Activated T-cell treated with anti-CD3 and anti-CD28 coated beads, Interleukin-2, amount 50 U/mL, for 4 hours (primary cell): ENCODE results near the gene TRIP10. TPM values are rescaled to one million over a fixed set of nuclear protein-coding genes. Genes with fewer than 3 reads are reported as not detected.
"Not testable (repeated sequence)": the region's sequence is repeated elsewhere in the genome, so short reads cannot be mapped to it uniquely, and the experiment has no call there.

Experiments
- ATAC-seq, 2 donors: fragments of 200-7000 bp; cut with Tn5 transposase; one replicate each; pipeline ENCODE4 v1.10.0; 2021
- DNase-seq: peaks from one replicate; pipeline ENCODE4 v3.0.0-alpha.2; 2020
- H3K27me3 Mint-ChIP-seq: one replicate; pipeline ENCODE4 v1.8.0; 2021; ENCODE audit warnings: low read depth, mixed read lengths
- H3K36me3 Mint-ChIP-seq: one replicate; pipeline ENCODE4 v1.8.0; 2022; ENCODE audit warnings: mixed read lengths; ENCODE audit not compliant: insufficient read depth
- H3K4me1 Mint-ChIP-seq: one replicate; pipeline ENCODE4 v1.8.0; 2021; ENCODE audit warnings: low read depth, mixed read lengths
- H3K4me3 Mint-ChIP-seq: one replicate; pipeline ENCODE4 v1.8.0; 2021; ENCODE audit warnings: mild to moderate bottlenecking, moderate library complexity, mixed read lengths
- H3K9me3 Mint-ChIP-seq: one replicate; pipeline ENCODE4 v1.8.0; 2021; ENCODE audit warnings: mixed read lengths
- total RNA-seq, 3 donors: library from RNA; stranded (reverse); gene quantifications; one replicate each; pipeline ENCODE4 v1.2.1, GENCODE V29; 2021

Gene TRIP10
- total RNA-seq, 3 donors from 2014 or later = 31.8 to 40.2 (median 37.4) TPM

GRCh38 chr19:6771648-6772027, 32.2 kb downstream of the TRIP10 start:
- not testable (repeated sequence) for DNase-seq, H3K9me3 Mint-ChIP-seq, H3K27me3 Mint-ChIP-seq, ATAC-seq
- Mint-ChIP-seq H3K36me3 (peaks cover 16% of the 10 kb centered on the region), H3K4me1 (peaks cover 45% of the 10 kb centered on the region), H3K4me3 (peak overlapping the region; percentile 92)

GRCh38 chr19:6772028-6772865, 32.8 kb downstream of the TRIP10 start, which contains the start of gene VAV1:
Gene VAV1 (plus strand): TSS chr19:6772708. CDS start chr19:6772808, 100 bp downstream.
- peak; percentile 44 to 46 for ATAC-seq
- Mint-ChIP-seq H3K9me3 (no peaks in the 10 kb centered on the region), H3K4me1 (peaks cover 45% of the 10 kb centered on the region), H3K4me3 (peak within 1 kb of the TSS; percentile 92), H3K27me3 (no peaks in the 10 kb centered on the region), H3K36me3 (peaks cover 20% of the 10 kb centered on the region)
- DNase-seq = peak; percentile 81

GRCh38 chr19:6772866-6773322, 33.4 kb downstream of the TRIP10 start:
- H3K4me3 Mint-ChIP-seq = peak overlapping the region; percentile 92
- H3K27me3 Mint-ChIP-seq = no peaks in the 10 kb centered on the region
- no peak for DNase-seq
- peak in 1 of 2 donors; percentile 26 for ATAC-seq
- peaks cover 24% of the 10 kb centered on the region for H3K36me3 Mint-ChIP-seq
- H3K9me3 Mint-ChIP-seq = no peaks in the 10 kb centered on the region
- peaks cover 44% of the 10 kb centered on the region for H3K4me1 Mint-ChIP-seq

- no peaks in the 10 kb centered on the region for H3K9me3 Mint-ChIP-seq
- peak; percentile 69 to 72 for ATAC-seq
- peaks cover 44% of the 10 kb centered on the region for H3K4me1 Mint-ChIP-seq
- H3K4me3 Mint-ChIP-seq = peak overlapping the region; percentile 92
- no peaks in the 10 kb centered on the region for H3K27me3 Mint-ChIP-seq
- H3K36me3 Mint-ChIP-seq = peaks cover 24% of the 10 kb centered on the region
- peak; percentile 32 for DNase-seq
These were observed 33.9 kb downstream of the TRIP10 start for GRCh38 chr19:6773323-6773931.

GRCh38 chr19:6774821-6775707, 35.6 kb downstream of the TRIP10 start:
- Mint-ChIP-seq H3K36me3 (peaks cover 24% of the 10 kb centered on the region), H3K4me3 (peak overlapping the region; percentile 92), H3K9me3 (no peaks in the 10 kb centered on the region), H3K4me1 (peaks cover 51% of the 10 kb centered on the region), H3K27me3 (no peaks in the 10 kb centered on the region)
- ATAC-seq = no peak
- DNase-seq = no peak

- not testable (repeated sequence) for H3K9me3 Mint-ChIP-seq, H3K4me3 Mint-ChIP-seq, H3K27me3 Mint-ChIP-seq, ATAC-seq, DNase-seq
- peaks cover 27% of the 10 kb centered on the region for H3K36me3 Mint-ChIP-seq
- peaks cover 53% of the 10 kb centered on the region for H3K4me1 Mint-ChIP-seq
These were observed 36.6 kb downstream of the TRIP10 start for GRCh38 chr19:6776045-6776444.

- H3K4me1 Mint-ChIP-seq = peaks cover 57% of the 10 kb centered on the region
- no peaks in the 10 kb centered on the region for H3K9me3 Mint-ChIP-seq
- peaks cover 32% of the 10 kb centered on the region for H3K36me3 Mint-ChIP-seq
- H3K4me3 Mint-ChIP-seq = no peak overlapping the region
- DNase-seq (no peak), ATAC-seq (no peak)
- no peaks in the 10 kb centered on the region for H3K27me3 Mint-ChIP-seq
These were observed 37.5 kb downstream of the TRIP10 start for GRCh38 chr19:6776999-6777398.

- H3K36me3 Mint-ChIP-seq = peaks cover 32% of the 10 kb centered on the region
- ATAC-seq = no peak
- peaks cover 53% of the 10 kb centered on the region for H3K4me1 Mint-ChIP-seq
- no peak for DNase-seq
- no peaks in the 10 kb centered on the region for H3K27me3 Mint-ChIP-seq
- no peaks in the 10 kb centered on the region for H3K9me3 Mint-ChIP-seq
- no peak overlapping the region for H3K4me3 Mint-ChIP-seq
These were observed 38.0 kb downstream of the TRIP10 start for GRCh38 chr19:6777434-6777833.

- Mint-ChIP-seq H3K9me3 (no peaks in the 10 kb centered on the region), H3K27me3 (no peaks in the 10 kb centered on the region), H3K4me3 (no peak overlapping the region), H3K36me3 (peaks cover 32% of the 10 kb centered on the region), H3K4me1 (peaks cover 51% of the 10 kb centered on the region)
- DNase-seq (no peak), ATAC-seq (no peak)
These were observed 38.9 kb downstream of the TRIP10 start for GRCh38 chr19:6778386-6778785.

GRCh38 chr19:6779206-6779605, 39.7 kb downstream of the TRIP10 start:
- H3K4me1 Mint-ChIP-seq = peaks cover 51% of the 10 kb centered on the region

GRCh38 chr19:6787393-6787792, 47.9 kb downstream of the TRIP10 start:
- peaks cover 47% of the 10 kb centered on the region for H3K4me1 Mint-ChIP-seq
- no peaks in the 10 kb centered on the region for H3K27me3 Mint-ChIP-seq
- no peak for DNase-seq
- H3K36me3 Mint-ChIP-seq = peaks cover 26% of the 10 kb centered on the region
- no peaks in the 10 kb centered on the region for H3K9me3 Mint-ChIP-seq
- H3K4me3 Mint-ChIP-seq = no peak overlapping the region
- no peak for ATAC-seq

More at GRCh38 chr19:6779206-6779605, 39.7 kb downstream of the TRIP10 start:
- no peak for DNase-seq
- no peaks in the 10 kb centered on the region for H3K27me3 Mint-ChIP-seq
- H3K9me3 Mint-ChIP-seq = no peaks in the 10 kb centered on the region
- no peak overlapping the region for H3K4me3 Mint-ChIP-seq
- peaks cover 29% of the 10 kb centered on the region for H3K36me3 Mint-ChIP-seq
- peak; percentile 53 to 58 for ATAC-seq

- H3K9me3 Mint-ChIP-seq = no peaks in the 10 kb centered on the region
- H3K4me1 Mint-ChIP-seq = peaks cover 59% of the 10 kb centered on the region
- no peaks in the 10 kb centered on the region for H3K27me3 Mint-ChIP-seq
- ATAC-seq (no peak), DNase-seq (no peak)
- no peak overlapping the region for H3K4me3 Mint-ChIP-seq
- peaks cover 28% of the 10 kb centered on the region for H3K36me3 Mint-ChIP-seq
These were observed 49.4 kb downstream of the TRIP10 start for GRCh38 chr19:6788896-6789295.

GRCh38 chr19:6790194-6791128, 51.0 kb downstream of the TRIP10 start:
- Mint-ChIP-seq H3K27me3 (no peaks in the 10 kb centered on the region), H3K9me3 (peaks cover 4% of the 10 kb centered on the region), H3K36me3 (peaks cover 33% of the 10 kb centered on the region), H3K4me3 (no peak overlapping the region), H3K4me1 (peaks cover 61% of the 10 kb centered on the region)
- no peak for ATAC-seq
- no peak for DNase-seq
